Esophagus squamous epithelium (tissue), 5 donors: ENCODE measurements around the gene KLHL4. TPM values are rescaled to one million over a fixed set of nuclear protein-coding genes. Genes with fewer than 3 reads are reported as not detected.
"Not testable (repeated sequence)": the region's sequence is repeated elsewhere in the genome, so short reads cannot be mapped to it uniquely, and the experiment has no call there.

ENCODE experiments used
- DNase-seq: peaks from one replicate; lab custom pipeline; 2025; lab: John Stamatoyannopoulos, UW
- H3K27ac ChIP-seq, 4 donors: fragments of 200-600 bp; sonication (generic); one replicate each; pipeline ENCODE4 v1.5.1; 2016 to 2019; ENCODE audit warnings: mild to moderate bottlenecking in 1 of 4
- H3K27me3 ChIP-seq, 4 donors: fragments of 200-600 bp; sonication (generic); 1 replicate in 3 of 4; 2 replicates in 1 of 4; pipeline versions ENCODE4 v1.5.1 to v1.6.0; 2017 to 2021; ENCODE audit warnings: antibody characterized with exemption in 1 of 4
- H3K36me3 ChIP-seq, 3 donors: fragments of 200-600 bp; sonication (generic); one replicate each; pipeline ENCODE4 v1.5.1; 2016 to 2019
- H3K4me1 ChIP-seq, 3 donors: fragments of 200-600 bp; sonication (generic); one replicate each; pipeline ENCODE4 v1.5.1; 2017 to 2019
- H3K4me3 ChIP-seq, 4 donors: fragments of 200-600 bp; sonication (generic); 1 replicate in 3 of 4; 2 replicates in 1 of 4; pipeline ENCODE4 v1.5.1; 2016 to 2019; ENCODE audit warnings: mild to moderate bottlenecking in 2 of 4, moderate library complexity in 1 of 4
- H3K9me3 ChIP-seq, 3 donors: fragments of 200-600 bp; sonication (generic); one replicate each; pipeline ENCODE4 v1.5.1; 2016 to 2019
- POLR2A ChIP-seq, 4 donors: fragments of 450-650 bp; IDR thresholded peaks; one replicate each; pipeline ENCODE4 v1.6.1; 2017; ENCODE audit warnings: antibody characterized with exemption in 4 of 4, mild to moderate bottlenecking in 4 of 4, moderate library complexity in 3 of 4
- WGBS, 2 donors: methylation state at CpG; one replicate each; pipeline ENCODE4 v1.1.5; 2018; 5-methylcytosine and 5-hydroxymethylcytosine counted together
- intact Hi-C: fragments of 100-400 bp; cut with DNase I; formaldehyde crosslinking; loops from one replicate; pipeline ENCODE4 v1.15.0; 2022
- total RNA-seq, 4 donors: library from RNA; depleted of rRNA; stranded (reverse); fragments of >200 nt; gene quantifications; one replicate each; pipeline ENCODE4 v1.1.0, GENCODE V29; 2016
- TF ChIP-seq, protein P1 (sequence below), 6 experiments: fragments of 450-650 bp in 4 of 6; fragments of 200-600 bp in 2 of 6; sonication (generic) in 2 of 6; IDR thresholded peaks; one replicate each; pipeline ENCODE4 v1.5.1; 2016 to 2019; ENCODE audit warnings: antibody characterized with exemption in 6 of 6, mild to moderate bottlenecking in 4 of 6, moderate library complexity in 4 of 6
- donor health status: DM: yes; HTN: yes; CAD: no.

The KLHL4 gene
- total RNA-seq, 4 donors from 2014 or later: 0.13 to 0.95 (median 0.46) TPM

DNA sequence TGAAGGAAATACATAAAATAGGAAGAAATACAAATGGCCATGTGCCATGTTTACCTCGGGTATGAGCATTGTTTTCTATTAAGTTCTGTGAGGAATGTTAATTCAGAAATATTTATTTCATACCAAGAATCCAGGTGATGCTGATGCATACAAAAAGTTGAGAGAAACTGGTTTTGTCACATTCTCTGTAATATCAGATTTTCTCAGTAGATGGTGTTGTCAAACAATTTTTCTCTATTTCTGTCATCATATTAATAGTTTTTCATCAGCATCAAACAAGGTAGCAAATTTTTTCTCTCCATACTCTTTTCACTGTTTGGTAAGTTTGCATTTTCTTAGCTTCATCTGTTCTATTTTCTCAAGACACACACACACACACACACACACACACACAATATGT is 179.8 kb downstream of the KLHL4 start:
- TF ChIP-seq, protein P1, sequence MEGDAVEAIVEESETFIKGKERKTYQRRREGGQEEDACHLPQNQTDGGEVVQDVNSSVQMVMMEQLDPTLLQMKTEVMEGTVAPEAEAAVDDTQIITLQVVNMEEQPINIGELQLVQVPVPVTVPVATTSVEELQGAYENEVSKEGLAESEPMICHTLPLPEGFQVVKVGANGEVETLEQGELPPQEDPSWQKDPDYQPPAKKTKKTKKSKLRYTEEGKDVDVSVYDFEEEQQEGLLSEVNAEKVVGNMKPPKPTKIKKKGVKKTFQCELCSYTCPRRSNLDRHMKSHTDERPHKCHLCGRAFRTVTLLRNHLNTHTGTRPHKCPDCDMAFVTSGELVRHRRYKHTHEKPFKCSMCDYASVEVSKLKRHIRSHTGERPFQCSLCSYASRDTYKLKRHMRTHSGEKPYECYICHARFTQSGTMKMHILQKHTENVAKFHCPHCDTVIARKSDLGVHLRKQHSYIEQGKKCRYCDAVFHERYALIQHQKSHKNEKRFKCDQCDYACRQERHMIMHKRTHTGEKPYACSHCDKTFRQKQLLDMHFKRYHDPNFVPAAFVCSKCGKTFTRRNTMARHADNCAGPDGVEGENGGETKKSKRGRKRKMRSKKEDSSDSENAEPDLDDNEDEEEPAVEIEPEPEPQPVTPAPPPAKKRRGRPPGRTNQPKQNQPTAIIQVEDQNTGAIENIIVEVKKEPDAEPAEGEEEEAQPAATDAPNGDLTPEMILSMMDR (IDR thresholded peaks at IDR 0.05): no peak
- TF ChIP-seq POLR2A (IDR thresholded peaks at IDR 0.05): no peak
- WGBS, 2 donors: 15 to 50% methylated on average over 1 of the region's 1 CpG
- H3K36me3 ChIP-seq: no peaks in the 10 kb centered on the region
- DNase-seq: no peak
- H3K4me3 ChIP-seq: no peak overlapping the region
- no peaks in the 10 kb centered on the region for H3K4me1 ChIP-seq
- no peaks in the 10 kb centered on the region for H3K9me3 ChIP-seq
- no peaks in the 10 kb centered on the region for H3K27me3 ChIP-seq
- intact Hi-C loops: no loop called here
- H3K27ac ChIP-seq: no peak overlapping the region

GRCh38 chrX:87702795-87703194 is 185.2 kb downstream of the KLHL4 start:
- Histone ChIP-seq H3K36me3 (no peaks in the 10 kb centered on the region), H3K27me3 (no peaks in the 10 kb centered on the region), H3K9me3 (no peaks in the 10 kb centered on the region), H3K4me1 (no peaks in the 10 kb centered on the region), H3K4me3 (no peak overlapping the region), H3K27ac (no peak overlapping the region)
- DNase-seq: no peak
- intact Hi-C loops: no loop called here
- WGBS, 2 donors: 74% methylated on average over 3 of the region's 3 CpGs
- TF ChIP-seq, protein P1 (IDR thresholded peaks at IDR 0.05): no peak
- no peak for TF ChIP-seq POLR2A (IDR thresholded peaks at IDR 0.05)

- H3K9me3 ChIP-seq, DNase-seq, intact Hi-C loops, H3K4me1 ChIP-seq, H3K4me3 ChIP-seq, H3K27ac ChIP-seq, H3K36me3 ChIP-seq, H3K27me3 ChIP-seq: not testable (repeated sequence)
- WGBS, 2 donors: 82% methylated on average over 1 of the region's 5 CpGs; no CpG with 5 or more reads in 1 of the 2 donors
These were observed 185.9 kb downstream of the KLHL4 start for GRCh38 chrX:87703469-87703868.

- TF ChIP-seq, protein P1 (IDR thresholded peaks at IDR 0.05): no peak
- no peak for TF ChIP-seq POLR2A (IDR thresholded peaks at IDR 0.05)
- H3K4me1 ChIP-seq: no peaks in the 10 kb centered on the region
These were observed 188.5 kb downstream of the KLHL4 start for GRCh38 chrX:87706134-87706533.

GRCh38 chrX:87710580-87710979 is 193.0 kb downstream of the KLHL4 start:
- H3K4me1 ChIP-seq: no peaks in the 10 kb centered on the region
- peaks cover 0 to 6% (median 4%) of the 10 kb centered on the region in 3 donors for H3K9me3 ChIP-seq
- 81 to 91% methylated on average over 1 of the region's 1 CpG for WGBS, 2 donors
- H3K4me3 ChIP-seq: no peak overlapping the region
- no peak for DNase-seq
- no peaks in the 10 kb centered on the region for H3K27me3 ChIP-seq
- no peak overlapping the region for H3K27ac ChIP-seq
- TF ChIP-seq, protein P1 (IDR thresholded peaks at IDR 0.05): no peak
- no peak for TF ChIP-seq POLR2A (IDR thresholded peaks at IDR 0.05)
- intact Hi-C loops: no loop called here
- no peaks in the 10 kb centered on the region for H3K36me3 ChIP-seq

More at GRCh38 chrX:87706134-87706533, 188.5 kb downstream of the KLHL4 start:
- Histone ChIP-seq H3K27me3 (no peaks in the 10 kb centered on the region), H3K27ac (no peak overlapping the region), H3K4me3 (no peak overlapping the region), H3K36me3 (no peaks in the 10 kb centered on the region), H3K9me3 (peaks cover 0 to 6% (median 4%) of the 10 kb centered on the region in 3 donors)
- no peak for DNase-seq
- WGBS, 2 donors: 68 to 100% methylated on average over 1 to 2 of the region's 2 CpGs
- intact Hi-C loops: no loop called here
